ENCODE results near the gene YKT6.

DNA sequence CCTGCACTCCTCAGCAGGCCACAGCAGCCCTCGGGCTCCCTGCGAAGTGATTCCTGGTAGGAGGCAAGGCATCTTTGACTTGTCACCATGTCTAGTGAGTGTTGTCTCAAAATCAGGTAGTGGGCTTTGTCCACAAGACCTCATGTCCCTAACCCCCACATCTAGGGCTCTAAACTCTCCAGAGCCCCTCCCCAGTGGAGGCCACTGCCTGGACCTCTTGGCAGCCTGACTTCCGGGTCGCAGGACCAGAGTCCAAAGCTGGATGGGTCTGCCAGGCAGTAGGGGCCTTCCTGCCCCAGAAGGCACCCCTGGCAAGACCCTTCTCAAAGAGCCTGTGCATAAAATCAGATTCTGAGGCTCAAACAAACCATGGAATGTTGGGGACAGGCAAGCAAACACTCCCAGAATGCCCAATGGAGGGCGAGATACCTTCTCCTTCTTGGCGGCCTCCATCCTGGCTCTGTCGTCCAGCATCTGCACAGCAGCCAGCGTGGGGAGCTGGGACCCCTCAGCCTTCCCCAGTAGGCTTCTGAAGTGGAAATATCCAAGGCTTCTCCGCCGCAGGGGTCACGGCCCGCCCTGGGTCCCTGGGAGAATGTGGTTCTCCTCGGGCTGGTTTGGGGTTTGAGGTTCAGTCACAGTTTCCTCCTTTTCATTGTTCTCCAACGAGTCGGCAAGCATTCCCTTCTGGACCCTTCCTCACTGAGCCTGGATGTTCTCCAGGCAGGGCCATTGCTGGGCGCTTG, 12.1 kb upstream of the YKT6 start:
- TF ChIP-seq EZH2 (IDR thresholded peaks at IDR 0.05; ENCODE audit: low read length): no peak
- TF ChIP-seq, protein P1, sequence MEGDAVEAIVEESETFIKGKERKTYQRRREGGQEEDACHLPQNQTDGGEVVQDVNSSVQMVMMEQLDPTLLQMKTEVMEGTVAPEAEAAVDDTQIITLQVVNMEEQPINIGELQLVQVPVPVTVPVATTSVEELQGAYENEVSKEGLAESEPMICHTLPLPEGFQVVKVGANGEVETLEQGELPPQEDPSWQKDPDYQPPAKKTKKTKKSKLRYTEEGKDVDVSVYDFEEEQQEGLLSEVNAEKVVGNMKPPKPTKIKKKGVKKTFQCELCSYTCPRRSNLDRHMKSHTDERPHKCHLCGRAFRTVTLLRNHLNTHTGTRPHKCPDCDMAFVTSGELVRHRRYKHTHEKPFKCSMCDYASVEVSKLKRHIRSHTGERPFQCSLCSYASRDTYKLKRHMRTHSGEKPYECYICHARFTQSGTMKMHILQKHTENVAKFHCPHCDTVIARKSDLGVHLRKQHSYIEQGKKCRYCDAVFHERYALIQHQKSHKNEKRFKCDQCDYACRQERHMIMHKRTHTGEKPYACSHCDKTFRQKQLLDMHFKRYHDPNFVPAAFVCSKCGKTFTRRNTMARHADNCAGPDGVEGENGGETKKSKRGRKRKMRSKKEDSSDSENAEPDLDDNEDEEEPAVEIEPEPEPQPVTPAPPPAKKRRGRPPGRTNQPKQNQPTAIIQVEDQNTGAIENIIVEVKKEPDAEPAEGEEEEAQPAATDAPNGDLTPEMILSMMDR (optimal IDR thresholded peaks at IDR 0.05 in 1 of 3, IDR thresholded peaks at IDR 0.05 in 1 of 3, conservative IDR thresholded peaks at IDR 0.05 in 1 of 3; ENCODE audit: extremely low read depth in 1 of 3, insufficient read depth in 2 of 3, low read length in 3 of 3): no peak

Data from keratinocyte (primary cell).